Naive thymus-derived CD8-positive, alpha-beta T cell (primary cell): ENCODE measurements around the gene TIMM22. TPM values are rescaled to one million over a fixed set of nuclear protein-coding genes. Genes with fewer than 3 reads are reported as not detected.
"Not testable (repeated sequence)": the region's sequence is repeated elsewhere in the genome, so short reads cannot be mapped to it uniquely, and the experiment has no call there.

Experiments
- ATAC-seq, 2 donors: fragments of 150-1000 bp; cut with Tn5 transposase in 1 of 2; sonication (Bioruptor Pico), chemical (Tn5 transposase) in 1 of 2; 1 replicate in 1 of 2; 2 replicates in 1 of 2; pipeline ENCODE4 v1.10.0; 2021; ENCODE audit warnings: mild to moderate bottlenecking in 2 of 2, moderate library complexity in 2 of 2
- POLR2A ChIA-PET: fragments of 350-600 bp; sonication (Branson Sonifier 250); formaldehyde crosslinking; loops from one replicate; lab custom pipeline; 2021; ENCODE audit warnings: antibody characterized with exemption; lab: Charles Lee
- DNase-seq, 10 donors: peaks; one replicate each; pipeline versions ENCODE4 v3.0.0 to v3.0.0-alpha.2; 2020 to 2022
- H3K27ac Mint-ChIP-seq, 10 donors: one replicate each; pipeline ENCODE4 v1.8.0; 2020 to 2022; ENCODE audit warnings: mild to moderate bottlenecking in 10 of 10, mixed read lengths in 10 of 10, moderate library complexity in 4 of 10, inconsistent platforms in 1 of 10
- H3K27me3 Mint-ChIP-seq, 5 donors: one replicate each; pipeline ENCODE4 v1.8.0; 2021 to 2022; ENCODE audit warnings: mixed read lengths in 5 of 5
- H3K36me3 Mint-ChIP-seq, 3 donors: one replicate each; pipeline ENCODE4 v1.8.0; 2020 to 2022; ENCODE audit warnings: mixed read lengths in 3 of 3, mild to moderate bottlenecking in 2 of 3, inconsistent platforms in 1 of 3
- H3K4me1 Mint-ChIP-seq, 4 donors: one replicate each; pipeline ENCODE4 v1.8.0; 2021 to 2022; ENCODE audit warnings: mixed read lengths in 4 of 4
- H3K4me3 Mint-ChIP-seq, 10 donors: one replicate each; pipeline ENCODE4 v1.8.0; 2020 to 2022; ENCODE audit warnings: mild to moderate bottlenecking in 10 of 10, mixed read lengths in 10 of 10, moderate library complexity in 6 of 10, inconsistent platforms in 1 of 10
- H3K9me3 Mint-ChIP-seq, 9 donors: one replicate each; pipeline ENCODE4 v1.8.0; 2020 to 2022; ENCODE audit warnings: mixed read lengths in 9 of 9, mild to moderate bottlenecking in 3 of 9, inconsistent platforms in 1 of 9, moderate library complexity in 1 of 9
- polyA plus RNA-seq, 3 donors: library from polyadenylated mRNA; unstranded; fragments of 300-500 nt; fragmentation: Illumina TruSeq; gene quantifications; one replicate each; pipeline ENCODE4 v1.2.3, GENCODE V29; 2021
- total RNA-seq, 8 experiments: library from RNA in 2 of 8; stranded (reverse) in 2 of 8; gene quantifications; one replicate each; pipeline ENCODE4 v1.2.3 and lab custom pipeline; 2021 to 2026

Gene TIMM22
- total and polyA plus RNA-seq, 5 experiments from 2014 or later: 14.5 to 25.2 (median 20.8) TPM

- H3K36me3 Mint-ChIP-seq: peaks cover 0 to 3% (median 3%) of the 10 kb centered on the region in 3 donors
- H3K4me1 Mint-ChIP-seq: peaks cover 0 to 11% (median 8%) of the 10 kb centered on the region in 4 donors
- no peak overlapping the region for H3K4me3 Mint-ChIP-seq
- H3K27me3 Mint-ChIP-seq: no peaks in the 10 kb centered on the region
- DNase-seq: peak in 1 of 10 donors; percentile 48
- H3K27ac Mint-ChIP-seq: peak overlapping the region in 1 of 10 donors; percentile 12
- POLR2A ChIA-PET: no interaction called here
- H3K9me3 Mint-ChIP-seq: no peaks in the 10 kb centered on the region
- ATAC-seq: no peak
Measured at GRCh38 chr17:1039511-1040215, 42.7 kb downstream of the TIMM22 start.

- ATAC-seq: no peak
- Mint-ChIP-seq H3K4me1 (peaks cover 0 to 11% (median 9%) of the 10 kb centered on the region in 4 donors), H3K9me3 (no peaks in the 10 kb centered on the region), H3K4me3 (no peak overlapping the region), H3K36me3 (peaks cover 0 to 9% (median 3%) of the 10 kb centered on the region in 3 donors), H3K27ac (peak overlapping the region in 1 of 10 donors; percentile 70), H3K27me3 (no peaks in the 10 kb centered on the region)
- POLR2A ChIA-PET: no interaction called here
- DNase-seq: peak in 1 of 10 donors; percentile 23
Measured at GRCh38 chr17:1040216-1040600, 43.3 kb downstream of the TIMM22 start.

- POLR2A ChIA-PET: no interaction called here
- peaks cover 0 to 10% (median 6%) of the 10 kb centered on the region in 4 donors for H3K4me1 Mint-ChIP-seq
- H3K27me3 Mint-ChIP-seq: no peaks in the 10 kb centered on the region
- H3K4me3 Mint-ChIP-seq: no peak overlapping the region
- ATAC-seq (no peak), DNase-seq (peak in 1 of 10 donors; percentile 34)
- H3K36me3 Mint-ChIP-seq: peaks cover 0 to 14% (median 3%) of the 10 kb centered on the region in 3 donors
- peak overlapping the region in 1 of 10 donors; percentile 62 for H3K27ac Mint-ChIP-seq
- H3K9me3 Mint-ChIP-seq: no peaks in the 10 kb centered on the region
Measured at GRCh38 chr17:1041746-1042145, 44.8 kb downstream of the TIMM22 start.

GRCh38 chr17:1042486-1042885 is 45.6 kb downstream of the TIMM22 start:
- Mint-ChIP-seq H3K4me1 (peaks cover 0 to 10% (median 3%) of the 10 kb centered on the region in 4 donors), H3K36me3 (peaks cover 0 to 15% (median 3%) of the 10 kb centered on the region in 3 donors), H3K27me3 (no peaks in the 10 kb centered on the region), H3K4me3 (no peak overlapping the region), H3K27ac (no peak overlapping the region), H3K9me3 (no peaks in the 10 kb centered on the region)
- DNase-seq (peak in 1 of 10 donors; percentile 37), ATAC-seq (no peak)
- POLR2A ChIA-PET: no interaction called here

- DNase-seq: peak in 1 of 10 donors; percentile 34
- H3K9me3 Mint-ChIP-seq: no peaks in the 10 kb centered on the region
- peaks cover 0 to 10% (median 3%) of the 10 kb centered on the region in 4 donors for H3K4me1 Mint-ChIP-seq
- peaks cover 0 to 18% (median 3%) of the 10 kb centered on the region in 3 donors for H3K36me3 Mint-ChIP-seq
- no peak overlapping the region for H3K27ac Mint-ChIP-seq
- no peaks in the 10 kb centered on the region for H3K27me3 Mint-ChIP-seq
- no peak overlapping the region for H3K4me3 Mint-ChIP-seq
- no peak for ATAC-seq
- POLR2A ChIA-PET: no interaction called here
Measured at GRCh38 chr17:1043601-1044251, 46.8 kb downstream of the TIMM22 start.

GRCh38 chr17:1044387-1045009 is 47.6 kb downstream of the TIMM22 start:
- ATAC-seq, H3K27me3 Mint-ChIP-seq, H3K9me3 Mint-ChIP-seq, POLR2A ChIA-PET, H3K4me3 Mint-ChIP-seq: not testable (repeated sequence)
- Mint-ChIP-seq H3K4me1 (peaks cover 0 to 10% (median 3%) of the 10 kb centered on the region in 4 donors), H3K36me3 (peaks cover 0 to 22% (median 3%) of the 10 kb centered on the region in 3 donors), H3K27ac (peak overlapping the region in 2 of 10 donors; percentile 43 to 77)
- DNase-seq: peak in 1 of 10 donors; percentile 37

GRCh38 chr17:1045456-1045855 is 48.5 kb downstream of the TIMM22 start:
- DNase-seq (peak in 1 of 10 donors; percentile 10), ATAC-seq (no peak)
- H3K4me1 Mint-ChIP-seq: peaks cover 0 to 10% (median 2%) of the 10 kb centered on the region in 4 donors
- POLR2A ChIA-PET: no interaction called here
- peak overlapping the region in 1 of 10 donors; percentile 33 for H3K27ac Mint-ChIP-seq
- peaks cover 0 to 29% (median 3%) of the 10 kb centered on the region in 3 donors for H3K36me3 Mint-ChIP-seq
- H3K9me3 Mint-ChIP-seq: no peaks in the 10 kb centered on the region
- no peak overlapping the region for H3K4me3 Mint-ChIP-seq
- H3K27me3 Mint-ChIP-seq: no peaks in the 10 kb centered on the region

- ATAC-seq (no peak), DNase-seq (peak in 1 of 10 donors; percentile 44)
- Mint-ChIP-seq H3K27ac (peak overlapping the region in 2 of 10 donors; percentile 4 to 43), H3K36me3 (peaks cover 0 to 29% (median 0%) of the 10 kb centered on the region in 3 donors), H3K4me3 (no peak overlapping the region), H3K9me3 (no peaks in the 10 kb centered on the region), H3K27me3 (no peaks in the 10 kb centered on the region), H3K4me1 (peaks cover 0 to 10% (median 2%) of the 10 kb centered on the region in 4 donors)
- POLR2A ChIA-PET: no interaction called here
Measured at GRCh38 chr17:1047177-1047878, 50.4 kb downstream of the TIMM22 start.

GRCh38 chr17:1047879-1048470 is 51.0 kb downstream of the TIMM22 start:
- Mint-ChIP-seq H3K36me3 (peaks cover 0 to 29% (median 0%) of the 10 kb centered on the region in 3 donors), H3K27ac (peak overlapping the region in 1 of 10 donors; percentile 4), H3K27me3 (no peaks in the 10 kb centered on the region), H3K4me1 (peaks cover 0 to 6% (median 0%) of the 10 kb centered on the region in 4 donors), H3K4me3 (no peak overlapping the region), H3K9me3 (no peaks in the 10 kb centered on the region)
- peak in 1 of 10 donors; percentile 44 for DNase-seq
- POLR2A ChIA-PET: no interaction called here
- no peak for ATAC-seq

GRCh38 chr17:1048516-1049115 is 51.7 kb downstream of the TIMM22 start:
- H3K9me3 Mint-ChIP-seq, H3K27ac Mint-ChIP-seq, H3K27me3 Mint-ChIP-seq, POLR2A ChIA-PET, H3K4me3 Mint-ChIP-seq, H3K4me1 Mint-ChIP-seq, ATAC-seq: not testable (repeated sequence)
- H3K36me3 Mint-ChIP-seq: peaks cover 0 to 29% (median 0%) of the 10 kb centered on the region in 3 donors
- DNase-seq: peak in 1 of 10 donors; percentile 42

GRCh38 chr17:1049446-1050225 is 52.7 kb downstream of the TIMM22 start:
- Mint-ChIP-seq H3K27ac (no peak overlapping the region), H3K4me1 (peaks cover 0 to 6% (median 0%) of the 10 kb centered on the region in 4 donors), H3K36me3 (peaks cover 0 to 33% (median 0%) of the 10 kb centered on the region in 3 donors), H3K9me3 (no peaks in the 10 kb centered on the region), H3K27me3 (no peaks in the 10 kb centered on the region), H3K4me3 (no peak overlapping the region)
- ATAC-seq (no peak), DNase-seq (peak in 1 of 10 donors; percentile 44)
- POLR2A ChIA-PET: no interaction called here
